Fibroblast of pulmonary artery (primary cell): ENCODE measurements around the gene TMTC1.

Experiments used
- DNase-seq: peaks from one replicate; pipeline ENCODE4 v3.0.0-alpha.2; 2010; ENCODE audit warnings: low read depth
- H3K4me3 ChIP-seq: replicated peaks from 2 replicates; pipeline ENCODE4 v1.5.1; 2011; ENCODE audit warnings: low read depth, mild to moderate bottlenecking, control low read depth, low read length, moderate library complexity
- CTCF ChIP-seq: IDR thresholded peaks from 2 replicates; pipeline ENCODE4 v1.5.1; 2011; ENCODE audit warnings: mild to moderate bottlenecking, control low read depth, low read length, inconsistent platforms; ENCODE audit errors: missing control alignments

The TMTC1 gene

GRCh38 chr12:29582677-29583272, 201.0 kb downstream of the TMTC1 start:
- DNase-seq = no peak
- no peak for TF ChIP-seq CTCF
- H3K4me3 ChIP-seq = no peak overlapping the region

- no peak overlapping the region for H3K4me3 ChIP-seq
- no peak for TF ChIP-seq CTCF
- no peak for DNase-seq
These were observed 201.6 kb downstream of the TMTC1 start for GRCh38 chr12:29582146-29582545.

- no peak overlapping the region for H3K4me3 ChIP-seq
- no peak for TF ChIP-seq CTCF
- DNase-seq = no peak
These were observed 202.1 kb downstream of the TMTC1 start for GRCh38 chr12:29581631-29582030.

- no peak for DNase-seq
- H3K4me3 ChIP-seq = no peak overlapping the region
- TF ChIP-seq CTCF = no peak
These were observed 202.8 kb downstream of the TMTC1 start for GRCh38 chr12:29580971-29581370.

- H3K4me3 ChIP-seq = no peak overlapping the region
- DNase-seq = no peak
- no peak for TF ChIP-seq CTCF
These were observed 205.0 kb downstream of the TMTC1 start for GRCh38 chr12:29578731-29579130.

GRCh38 chr12:29578070-29578469, 205.7 kb downstream of the TMTC1 start:
- H3K4me3 ChIP-seq = no peak overlapping the region
- peak; percentile 80 for DNase-seq
- no peak for TF ChIP-seq CTCF

- TF ChIP-seq CTCF = no peak
These were observed 209.2 kb downstream of the TMTC1 start for GRCh38 chr12:29574500-29574899.

More at GRCh38 chr12:29574500-29574899, 209.2 kb downstream of the TMTC1 start:
- no peak for DNase-seq
- H3K4me3 ChIP-seq = no peak overlapping the region
